B cell (primary cell): Measurements from ENCODE around the gene SIL1. TPM values are rescaled to one million over a fixed set of nuclear protein-coding genes. Genes with fewer than 3 reads are reported as not detected.

Experiments used
- ATAC-seq: fragments of 200-7000 bp; cut with Tn5 transposase; one replicate; pipeline ENCODE4 v1.10.0; 2021; ENCODE audit warnings: low read depth, mild to moderate bottlenecking, moderate number of reproducible peaks, moderate library complexity
- CTCF ChIA-PET: fragments of 350-600 bp; sonication (Branson Sonifier 250); formaldehyde crosslinking; loops from one replicate; lab custom pipeline; 2021; ENCODE audit warnings: antibody characterized with exemption, inconsistent platforms; lab: Charles Lee
- POLR2A ChIA-PET: fragments of 350-600 bp; sonication (Branson Sonifier 250); formaldehyde crosslinking; loops from one replicate; lab custom pipeline; 2021; ENCODE audit warnings: antibody characterized with exemption; lab: Charles Lee
- DNase-seq: peaks from one replicate; pipeline ENCODE4 v3.0.0; 2013
- H2AFZ ChIP-seq: 2 replicates; pipeline ENCODE4 v1.6.1; 2012; ENCODE audit warnings: mild to moderate bottlenecking, low read depth, low read length; ENCODE audit not compliant: insufficient read depth, poor library complexity, severe bottlenecking
- H3K27ac ChIP-seq, 2 donors: 1 replicate in 1 of 2; 2 replicates in 1 of 2; pipeline ENCODE4 v1.5.1; 2012 to 2013; ENCODE audit warnings: low read length in 2 of 2, mild to moderate bottlenecking in 2 of 2, moderate library complexity in 1 of 2
- H3K27me3 ChIP-seq, 4 experiments: fragments of 200-600 bp in 1 of 4; sonication (generic) in 1 of 4; replicated peaks in 1 of 4; 1 replicate in 2 of 4; 2 replicates in 2 of 4; pipeline versions ENCODE4 v1.6.1 to v1.7.0; 2013 to 2016; ENCODE audit warnings: low read length in 3 of 4, mild to moderate bottlenecking in 2 of 4, mixed read lengths in 1 of 4, moderate library complexity in 1 of 4; ENCODE audit not compliant: insufficient read depth in 4 of 4, control insufficient read depth in 3 of 4; ENCODE audit errors: control extremely low read depth in 1 of 4
- H3K36me3 ChIP-seq, 2 experiments: replicated peaks in 1 of 2; 1 replicate in 1 of 2; 2 replicates in 1 of 2; pipeline versions ENCODE4 v1.6.1 to v1.7.1; 2013; ENCODE audit warnings: low read length in 1 of 2; ENCODE audit not compliant: insufficient read depth in 2 of 2, control insufficient read depth in 1 of 2; ENCODE audit errors: control extremely low read depth in 1 of 2, extremely low read depth in 1 of 2
- H3K4me1 ChIP-seq, 2 donors: fragments of 200-600 bp in 1 of 2; sonication (generic) in 1 of 2; 1 replicate in 1 of 2; 2 replicates in 1 of 2; pipeline versions ENCODE4 v1.5.1 to v1.6.1; 2013 to 2017; ENCODE audit warnings: low read length in 2 of 2; ENCODE audit not compliant: control insufficient read depth in 2 of 2, insufficient read depth in 2 of 2
- H3K4me2 ChIP-seq: replicated peaks from 2 replicates; pipeline ENCODE3; 2012; ENCODE audit warnings: mild to moderate bottlenecking, low read depth, low read length; ENCODE audit not compliant: poor library complexity, severe bottlenecking
- H3K4me3 ChIP-seq, 5 experiments: fragments of 200-600 bp in 1 of 5; sonication (generic) in 1 of 5; 1 replicate in 3 of 5; 2 replicates in 2 of 5; pipeline versions ENCODE4 v1.5.1 to v1.7.0; 2011 to 2016; ENCODE audit warnings: low read length in 4 of 5, mild to moderate bottlenecking in 4 of 5, low read depth in 2 of 5, control low read depth in 1 of 5, moderate library complexity in 1 of 5; ENCODE audit not compliant: insufficient read depth in 1 of 5; ENCODE audit errors: control extremely low read depth in 1 of 5, extremely low read depth in 1 of 5
- H3K79me2 ChIP-seq: fragments of 200-600 bp; sonication (generic); one replicate; pipeline ENCODE4 v1.6.0; 2016; ENCODE audit warnings: low read length; ENCODE audit not compliant: control insufficient read depth, insufficient read depth
- H3K9ac ChIP-seq: fragments of 200-600 bp; sonication (generic); 2 replicates; pipeline ENCODE4 v1.6.1; 2017; ENCODE audit warnings: mild to moderate bottlenecking, low read length, moderate library complexity
- H3K9me3 ChIP-seq, 3 donors: one replicate each; pipeline versions ENCODE4 v1.6.1 to v1.7.1; 2013; ENCODE audit warnings: low read length in 2 of 3; ENCODE audit not compliant: control insufficient read depth in 2 of 3, insufficient read depth in 1 of 3; ENCODE audit errors: control extremely low read depth in 1 of 3
- H4K20me1 ChIP-seq: 2 replicates; pipeline ENCODE4 v1.6.0; 2012; ENCODE audit warnings: mild to moderate bottlenecking, low read length; ENCODE audit not compliant: insufficient read depth, control insufficient read depth, poor library complexity, severe bottlenecking
- H3K27ac Mint-ChIP-seq: one replicate; pipeline ENCODE4 v1.8.0; 2021; ENCODE audit warnings: mixed read lengths
- H3K27me3 Mint-ChIP-seq: one replicate; pipeline ENCODE4 v1.8.0; 2021; ENCODE audit warnings: mixed read lengths
- H3K4me1 Mint-ChIP-seq: one replicate; pipeline ENCODE4 v1.8.0; 2021; ENCODE audit warnings: mixed read lengths
- H3K4me3 Mint-ChIP-seq: one replicate; pipeline ENCODE4 v1.8.0; 2021; ENCODE audit warnings: mixed read lengths
- H3K9me3 Mint-ChIP-seq: one replicate; pipeline ENCODE4 v1.8.0; 2022; ENCODE audit warnings: mixed read lengths; ENCODE audit not compliant: insufficient read depth
- EZH2 ChIP-seq: IDR thresholded peaks from 2 replicates; pipeline ENCODE4 v1.6.1; 2012; ENCODE audit warnings: borderline replicate concordance, low read depth, mild to moderate bottlenecking, moderate library complexity, low read length; ENCODE audit not compliant: insufficient read depth, poor library complexity, severe bottlenecking
- WGBS: methylation state at CpG from one replicate; pipeline ENCODE4 v1.1.5; 2013; ENCODE audit warnings: missing lambda C conversion rate; ENCODE audit not compliant: insufficient coverage; 5-methylcytosine and 5-hydroxymethylcytosine counted together
- intact Hi-C: fragments of 100-400 bp; cut with micrococcal nuclease; formaldehyde crosslinking; loops from one replicate; pipeline ENCODE4 v1.10.0; 2022
- polyA plus RNA-seq: library from polyadenylated mRNA; depleted of rRNA; stranded (reverse); fragments of >200 nt; gene quantifications from 2 replicates; pipeline ENCODE4 v1.2.3, GENCODE V29; 2012
- total RNA-seq, 2 donors: library from RNA; stranded (reverse); fragments of 120-200 nt in 1 of 2; gene quantifications; 1 replicate in 1 of 2; 2 replicates in 1 of 2; pipeline versions ENCODE4 v1.2.3 to v1.2.4, GENCODE V29; 2013 to 2022
- TF ChIP-seq, protein P1 (sequence below): fragments of 200-600 bp; IDR thresholded peaks from one replicate; pipeline ENCODE4 v1.8.0; 2022; ENCODE audit warnings: antibody characterized with exemption, mild to moderate bottlenecking

The SIL1 gene
- total and polyA plus RNA-seq, 2 donors (not counting 1 experiment from before 2014, with no cell fraction given): 16.9 to 19.8 TPM

DNA sequence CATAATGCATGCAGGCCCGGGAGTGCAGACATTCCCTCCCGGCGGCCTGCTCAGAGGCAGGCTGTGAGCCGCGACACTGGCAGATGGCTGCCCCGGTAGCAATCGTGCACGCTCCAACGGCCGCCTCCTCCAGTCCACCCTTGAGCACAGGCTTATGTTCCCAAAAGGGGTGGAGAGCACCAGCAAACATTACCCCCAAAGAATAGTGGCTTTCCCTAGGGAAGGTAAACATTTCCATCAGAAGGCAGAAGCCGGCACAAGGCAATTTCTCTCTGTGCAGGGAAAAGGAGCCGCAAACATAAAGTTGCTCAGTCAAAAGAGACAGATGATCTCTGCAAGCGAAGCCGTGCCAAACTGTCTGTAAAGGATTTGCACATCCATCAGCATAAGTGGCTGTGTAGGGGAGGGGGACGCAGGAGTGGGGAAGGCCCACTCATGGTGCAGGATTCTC, 92.5 kb downstream of the SIL1 start:
- Histone ChIP-seq H3K4me1 (no peaks in the 10 kb centered on the region), H2AFZ (no peak overlapping the region), H4K20me1 (no peaks in the 10 kb centered on the region), H3K27ac (no peak overlapping the region), H3K9ac (no peak overlapping the region), H3K79me2 (no peaks in the 10 kb centered on the region), H3K9me3 (no peaks in the 10 kb centered on the region), H3K27me3 (no peaks in the 10 kb centered on the region), H3K4me2 (no peak overlapping the region), H3K36me3 (no peaks in the 10 kb centered on the region), H3K4me3 (no peak overlapping the region)
- Mint-ChIP-seq H3K27me3 (no peaks in the 10 kb centered on the region), H3K4me1 (no peaks in the 10 kb centered on the region), H3K27ac (no peak overlapping the region), H3K9me3 (no peaks in the 10 kb centered on the region), H3K4me3 (no peak overlapping the region)
- DNase-seq (no peak), ATAC-seq (no peak)
- intact Hi-C loops: no loop called here
- 97% methylated on average over 15 of the region's 15 CpGs for WGBS
- ChIA-PET POLR2A (no interaction called here), CTCF (no interaction called here)
- TF ChIP-seq, protein P1, sequence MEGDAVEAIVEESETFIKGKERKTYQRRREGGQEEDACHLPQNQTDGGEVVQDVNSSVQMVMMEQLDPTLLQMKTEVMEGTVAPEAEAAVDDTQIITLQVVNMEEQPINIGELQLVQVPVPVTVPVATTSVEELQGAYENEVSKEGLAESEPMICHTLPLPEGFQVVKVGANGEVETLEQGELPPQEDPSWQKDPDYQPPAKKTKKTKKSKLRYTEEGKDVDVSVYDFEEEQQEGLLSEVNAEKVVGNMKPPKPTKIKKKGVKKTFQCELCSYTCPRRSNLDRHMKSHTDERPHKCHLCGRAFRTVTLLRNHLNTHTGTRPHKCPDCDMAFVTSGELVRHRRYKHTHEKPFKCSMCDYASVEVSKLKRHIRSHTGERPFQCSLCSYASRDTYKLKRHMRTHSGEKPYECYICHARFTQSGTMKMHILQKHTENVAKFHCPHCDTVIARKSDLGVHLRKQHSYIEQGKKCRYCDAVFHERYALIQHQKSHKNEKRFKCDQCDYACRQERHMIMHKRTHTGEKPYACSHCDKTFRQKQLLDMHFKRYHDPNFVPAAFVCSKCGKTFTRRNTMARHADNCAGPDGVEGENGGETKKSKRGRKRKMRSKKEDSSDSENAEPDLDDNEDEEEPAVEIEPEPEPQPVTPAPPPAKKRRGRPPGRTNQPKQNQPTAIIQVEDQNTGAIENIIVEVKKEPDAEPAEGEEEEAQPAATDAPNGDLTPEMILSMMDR: no peak
- no peak for TF ChIP-seq EZH2

DNA sequence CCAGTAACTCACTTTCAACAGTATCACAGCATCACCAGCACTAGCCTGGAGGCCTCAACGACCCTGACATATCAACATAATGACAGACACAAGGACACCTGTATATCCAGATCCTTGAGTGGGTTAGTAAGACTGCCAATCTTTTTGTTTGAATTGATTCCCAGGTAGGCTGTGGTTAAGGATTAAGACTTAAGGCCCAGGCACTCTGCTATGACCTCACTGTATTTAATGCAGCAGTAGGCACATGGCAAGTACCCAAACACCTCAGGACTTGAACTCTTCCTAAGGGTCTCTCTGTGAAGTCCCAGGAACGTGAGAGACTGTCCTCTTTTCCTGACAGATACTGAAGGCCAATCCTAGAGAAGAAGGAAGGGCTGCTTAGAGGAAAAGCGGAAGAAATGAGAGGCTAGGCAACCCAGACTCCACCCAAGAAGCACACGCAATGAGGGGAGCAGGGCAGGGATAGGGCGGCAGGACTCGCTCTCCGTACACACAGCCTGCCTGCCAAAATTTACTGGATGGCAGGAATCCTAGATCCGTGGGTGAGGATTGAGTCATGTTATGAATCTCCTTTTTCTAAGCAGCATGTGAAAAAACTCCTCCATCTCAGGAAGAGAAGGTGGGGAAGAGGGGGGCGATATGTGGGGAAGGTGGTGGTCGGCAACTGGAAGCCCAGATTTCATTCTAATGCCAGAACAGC, 93.4 kb downstream of the SIL1 start:
- no peaks in the 10 kb centered on the region for H3K36me3 ChIP-seq
- ATAC-seq: no peak
- ChIA-PET POLR2A (no interaction called here), CTCF (no interaction called here)
- Mint-ChIP-seq H3K4me3 (no peak overlapping the region), H3K27ac (no peak overlapping the region), H3K9me3 (no peaks in the 10 kb centered on the region), H3K4me1 (no peaks in the 10 kb centered on the region), H3K27me3 (no peaks in the 10 kb centered on the region)
- intact Hi-C loops: no loop called here
- no peak overlapping the region for H3K9ac ChIP-seq
- H3K4me3 ChIP-seq: no peak overlapping the region
- no peak overlapping the region for H3K4me2 ChIP-seq
- H3K4me1 ChIP-seq: no peaks in the 10 kb centered on the region
- no peaks in the 10 kb centered on the region for H3K79me2 ChIP-seq
- DNase-seq: no peak
- H3K9me3 ChIP-seq: no peaks in the 10 kb centered on the region
- no peaks in the 10 kb centered on the region for H4K20me1 ChIP-seq
- H3K27ac ChIP-seq: no peak overlapping the region
- H2AFZ ChIP-seq: no peak overlapping the region
- no peak for TF ChIP-seq EZH2
- TF ChIP-seq, protein P1: no peak
- no peaks in the 10 kb centered on the region for H3K27me3 ChIP-seq
- WGBS: 100% methylated on average over 4 of the region's 10 CpGs
